GM06990 (cell line): ENCODE measurements around the gene GRIA3.
"Not testable (repeated sequence)": the region's sequence is repeated elsewhere in the genome, so short reads cannot be mapped to it uniquely, and the experiment has no call there.

ENCODE experiments used
- DNase-seq: peaks from one replicate; pipeline ENCODE4 v3.0.0-alpha.2; 2011; ENCODE audit not compliant: insufficient read length; ENCODE audit errors: extremely low read depth
- H3K27me3 ChIP-seq: replicated peaks from 2 replicates; pipeline ENCODE4 v1.6.0; 2011; ENCODE audit warnings: low read length; ENCODE audit not compliant: control insufficient read depth, insufficient read depth
- H3K36me3 ChIP-seq: 2 replicates; pipeline ENCODE4 v1.5.1; 2011; ENCODE audit warnings: low read length; ENCODE audit not compliant: control insufficient read depth, insufficient read depth
- H3K4me3 ChIP-seq: replicated peaks from 2 replicates; pipeline ENCODE4 v1.5.1; 2011; ENCODE audit warnings: low read depth, mild to moderate bottlenecking, control low read depth, low read length
- CTCF ChIP-seq: IDR thresholded peaks from 2 replicates; pipeline ENCODE4 v1.5.1; 2011; ENCODE audit warnings: low read length, control low read depth, mild to moderate bottlenecking, inconsistent platforms; ENCODE audit not compliant: insufficient read depth, poor library complexity, severe bottlenecking

GRIA3 gene

GRCh38 chrX:123424546-123424945, 240.5 kb downstream of the GRIA3 start:
- no peak for TF ChIP-seq CTCF
- no peaks in the 10 kb centered on the region for H3K27me3 ChIP-seq
- no peak overlapping the region for H3K4me3 ChIP-seq
- DNase-seq: peak; percentile 43
- H3K36me3 ChIP-seq: no peaks in the 10 kb centered on the region

DNA sequence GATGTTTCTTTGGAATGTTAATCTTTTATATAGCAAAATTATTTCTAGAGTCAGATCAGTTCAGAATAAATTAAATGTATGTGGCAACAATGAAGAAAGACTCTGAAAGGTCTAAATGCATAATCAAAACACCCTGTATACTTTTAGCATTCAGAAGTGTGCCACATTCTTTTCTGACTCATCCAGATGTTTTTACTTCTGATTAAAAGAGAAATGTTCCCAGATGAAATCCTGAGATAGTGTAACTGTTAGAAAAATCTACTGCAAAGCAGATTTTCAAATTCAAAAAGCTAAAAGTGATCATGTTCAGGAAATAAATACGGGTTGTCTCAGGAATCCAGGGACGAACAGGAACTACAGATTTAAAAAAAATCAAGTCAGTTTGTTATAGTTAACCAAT, 241.4 kb downstream of the GRIA3 start:
- Histone ChIP-seq H3K4me3 (no peak overlapping the region), H3K27me3 (no peaks in the 10 kb centered on the region), H3K36me3 (no peaks in the 10 kb centered on the region)
- DNase-seq: no peak
- no peak for TF ChIP-seq CTCF

DNA sequence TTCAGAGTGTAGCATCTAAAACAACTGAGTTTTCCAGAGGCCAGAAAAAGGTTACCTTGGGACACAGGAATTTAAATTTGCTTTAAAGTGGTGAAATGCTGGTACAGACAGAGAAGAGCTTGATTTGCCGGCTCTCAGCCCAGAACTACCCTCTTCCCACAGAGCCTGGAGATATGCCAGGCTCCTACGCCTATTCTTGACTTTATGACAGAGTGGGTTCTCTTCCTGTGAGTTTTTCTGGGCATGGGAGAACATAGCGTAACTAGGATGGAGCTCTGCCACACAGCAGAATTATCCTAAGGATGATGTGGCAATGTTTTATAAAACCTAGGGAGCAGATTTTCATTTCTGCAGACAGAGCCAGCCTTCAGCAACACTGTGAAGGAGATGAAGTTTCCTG, 241.8 kb downstream of the GRIA3 start:
- no peak for DNase-seq

DNA sequence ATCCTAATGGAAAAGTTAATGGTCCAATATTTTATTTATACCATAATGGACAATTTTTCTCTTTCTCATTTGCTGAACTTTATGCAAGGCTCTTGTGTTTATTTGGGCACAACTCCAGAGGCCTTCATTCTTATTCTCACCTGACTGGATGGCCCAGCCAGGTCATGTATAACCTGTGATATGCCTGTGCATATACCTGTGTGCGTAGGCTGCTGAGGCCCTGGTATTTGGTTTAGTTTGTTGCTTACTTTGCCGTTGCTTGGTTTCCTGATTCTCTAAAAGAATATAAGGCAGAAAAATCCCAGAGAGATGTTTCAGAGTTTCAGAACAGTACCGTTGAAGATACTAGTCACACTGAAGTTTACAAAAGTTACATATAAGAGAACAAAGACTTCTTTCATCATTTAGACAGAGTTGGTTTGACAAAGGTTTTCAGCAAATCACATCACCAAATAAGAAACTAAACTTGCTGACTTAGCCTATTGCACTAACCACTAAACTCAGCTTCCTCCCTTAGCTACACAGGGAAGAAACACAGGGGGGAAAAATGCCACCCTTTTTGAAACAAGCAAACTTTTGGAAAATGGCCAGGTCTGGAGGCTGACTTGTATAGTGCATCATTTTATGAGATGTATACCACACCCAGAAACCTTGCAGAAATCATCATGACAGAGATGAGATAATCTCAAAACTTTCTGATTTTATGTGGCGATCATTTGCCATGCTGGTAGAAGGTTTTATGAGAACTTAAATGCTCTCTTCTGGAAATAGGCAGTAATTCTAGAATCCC, 248.5 kb downstream of the GRIA3 start:
- Histone ChIP-seq H3K4me3 (no peak overlapping the region), H3K36me3 (no peaks in the 10 kb centered on the region), H3K27me3 (no peaks in the 10 kb centered on the region)
- no peak for TF ChIP-seq CTCF
- DNase-seq: no peak

More for the DNA sequence above, 241.8 kb downstream of the GRIA3 start:
- H3K36me3 ChIP-seq: no peaks in the 10 kb centered on the region
- TF ChIP-seq CTCF: no peak
- no peaks in the 10 kb centered on the region for H3K27me3 ChIP-seq
- no peak overlapping the region for H3K4me3 ChIP-seq

- TF ChIP-seq CTCF: no peak
- H3K36me3 ChIP-seq: no peaks in the 10 kb centered on the region
- DNase-seq: no peak
- H3K27me3 ChIP-seq: no peaks in the 10 kb centered on the region
- no peak overlapping the region for H3K4me3 ChIP-seq
Observed at GRCh38 chrX:123436512-123437136, 252.5 kb downstream of the GRIA3 start.

DNA sequence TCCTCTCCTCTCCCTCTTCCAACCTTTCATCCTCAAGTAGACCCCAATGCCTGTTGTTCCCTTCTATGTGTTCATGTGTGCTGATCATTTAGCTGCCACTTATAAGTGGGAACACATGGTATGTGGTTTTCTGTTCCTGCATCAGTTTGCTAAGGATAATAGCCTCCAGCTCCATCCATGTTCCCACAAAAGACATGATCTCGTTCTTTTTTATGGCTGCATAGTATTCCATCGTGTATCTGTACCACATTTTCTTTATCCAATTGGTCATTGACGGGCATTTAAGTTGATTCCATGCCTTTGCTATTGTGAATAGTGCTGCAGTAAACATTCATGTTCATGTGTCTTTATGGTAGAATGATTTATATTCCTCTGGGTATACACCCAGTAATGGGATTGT, 255.8 kb downstream of the GRIA3 start:
- not testable (repeated sequence) for H3K36me3 ChIP-seq, DNase-seq, H3K4me3 ChIP-seq, H3K27me3 ChIP-seq
